A549 (cell line): ENCODE measurements around the gene SLC14A1. TPM values are rescaled to one million over a fixed set of nuclear protein-coding genes. Genes with fewer than 3 reads are reported as not detected.

Experiments used
- ATAC-seq, 2 experiments: fragments of 200-7000 bp in 1 of 2; fragments of >200 bp in 1 of 2; cut with Nextera tagmentation in 1 of 2; cut with Tn5 transposase in 1 of 2; 3 replicates each; pipeline versions ENCODE4 v1.8.0 to v1.9.1; 2018 to 2020; ENCODE audit warnings: mild to moderate bottlenecking in 1 of 2, moderate library complexity in 1 of 2
- CTCF ChIA-PET: fragments of 300-600 bp; sonication (Branson Sonifier 250); formaldehyde crosslinking; extraction: SDS; loops from one replicate; lab custom pipeline; 2021; ENCODE audit warnings: antibody characterized with exemption, inconsistent platforms; lab: Yijun Ruan, JAX
- POLR2A ChIA-PET: fragments of 350-600 bp; formaldehyde crosslinking; extraction: SDS; loops from one replicate; lab custom pipeline; 2021; ENCODE audit warnings: antibody characterized with exemption, inconsistent platforms; lab: Yijun Ruan, JAX
- DNase-seq, 2 experiments: peaks; one replicate each; pipeline versions ENCODE4 v3.0.0 to v3.0.0-alpha.2; 2011 to 2016; ENCODE audit warnings: low read depth in 1 of 2, low spot score in 1 of 2
- FAIRE-seq: peaks from 2 replicates; lab custom pipeline; 2011; peaks lifted over from hg19 to GRCh38; lab: Jason Lieb, UNC
- H3K27ac ChIP-seq, 2 experiments: fragments of >200 bp; sonication (Bioruptor Twin); formaldehyde crosslinking; 3 replicates each; pipeline ENCODE4 v1.5.1; 2016 to 2017
- H3K4me1 ChIP-seq: fragments of >200 bp; sonication (Bioruptor Twin); formaldehyde crosslinking; 3 replicates; pipeline ENCODE4 v1.6.1; 2016
- H3K4me2 ChIP-seq: fragments of >200 bp; sonication (Bioruptor Twin); formaldehyde crosslinking; 3 replicates; pipeline ENCODE4 v1.6.1; 2016
- H3K4me3 ChIP-seq: fragments of >200 bp; sonication (Bioruptor Twin); formaldehyde crosslinking; 3 replicates; pipeline ENCODE4 v1.5.1; 2016
- H3K9me3 ChIP-seq: fragments of >200 bp; sonication (Bioruptor Twin); formaldehyde crosslinking; 3 replicates; pipeline ENCODE4 v1.6.1; 2016
- CHD2 ChIP-seq: fragments of 150-350 bp; IDR thresholded peaks from 2 replicates; pipeline ENCODE4 v1.6.1; 2014; ENCODE audit warnings: low read length; ENCODE audit not compliant: partially characterized antibody
- E2F6 ChIP-seq: IDR thresholded peaks from 2 replicates; pipeline ENCODE4 v1.6.1; 2012; ENCODE audit warnings: low read depth, borderline replicate concordance
- EHF ChIP-seq: fragments of 250-450 bp; sonication (Bioruptor Pico); IDR thresholded peaks from 2 replicates; pipeline ENCODE4 v1.5.0; 2020; ENCODE audit warnings: mild to moderate bottlenecking
- EP300 ChIP-seq, 2 experiments: fragments of >200 bp; sonication (Bioruptor Twin); formaldehyde crosslinking; IDR thresholded peaks; 2 replicates in 1 of 2; 3 replicates in 1 of 2; pipeline ENCODE4 v1.6.1; 2016 to 2017
- HEYL ChIP-seq: fragments of 250-450 bp; sonication (Bioruptor Pico); IDR thresholded peaks from 2 replicates; pipeline ENCODE4 v1.8.0; 2021; ENCODE audit warnings: mild to moderate bottlenecking, moderate library complexity
- HOXB13 ChIP-seq: fragments of 250-450 bp; sonication (Bioruptor Pico); IDR thresholded peaks from 2 replicates; pipeline ENCODE4 v1.5.0; 2020; ENCODE audit warnings: low read depth, mild to moderate bottlenecking, moderate library complexity
- HOXB5 ChIP-seq: fragments of 250-450 bp; sonication (Bioruptor Pico); IDR thresholded peaks from 2 replicates; pipeline ENCODE4 v1.5.0; 2020; ENCODE audit warnings: mild to moderate bottlenecking, moderate library complexity
- JUNB ChIP-seq: fragments of >200 bp; sonication (Bioruptor Twin); formaldehyde crosslinking; IDR thresholded peaks from 2 replicates; pipeline ENCODE4 v1.6.1; 2016
- KDM1A ChIP-seq: fragments of 200-600 bp; sonication (generic); IDR thresholded peaks from 2 replicates; pipeline ENCODE4 v1.6.1; 2016; ENCODE audit warnings: low read depth, mild to moderate bottlenecking
- MAZ ChIP-seq: fragments of 150-350 bp; IDR thresholded peaks from 2 replicates; pipeline ENCODE4 v1.6.1; 2014; ENCODE audit warnings: antibody characterized with exemption, low read depth, low read length, borderline replicate concordance
- MYC ChIP-seq: IDR thresholded peaks from 2 replicates; pipeline ENCODE4 v1.6.1; 2012; ENCODE audit warnings: mild to moderate bottlenecking, inconsistent platforms, low read length, improper control_type of control experiment, borderline replicate concordance
- NFE2L2 ChIP-seq: fragments of 150-350 bp; conservative IDR thresholded peaks from 2 replicates; pipeline ENCODE4 v1.6.1; 2014; ENCODE audit warnings: low read length
- NR3C1 ChIP-seq: fragments of >200 bp; sonication (Bioruptor Twin); formaldehyde crosslinking; IDR thresholded peaks from 3 replicates; pipeline ENCODE4 v1.6.1; 2017
- POLR2A ChIP-seq: IDR thresholded peaks from 2 replicates; pipeline ENCODE4 v1.6.1; 2012; ENCODE audit warnings: mild to moderate bottlenecking, low read length
- RAD21 ChIP-seq, 2 experiments: fragments of >200 bp in 1 of 2; sonication (Bioruptor Twin) in 1 of 2; formaldehyde crosslinking in 1 of 2; IDR thresholded peaks in 1 of 2; conservative IDR thresholded peaks in 1 of 2; 2 replicates in 1 of 2; 3 replicates in 1 of 2; pipeline ENCODE4 v1.6.1; 2012 to 2018; ENCODE audit warnings: inconsistent platforms in 1 of 2
- RARB ChIP-seq: fragments of 250-450 bp; sonication (Bioruptor Pico); IDR thresholded peaks from 2 replicates; pipeline ENCODE4 v1.8.0; 2021; ENCODE audit warnings: mild to moderate bottlenecking, moderate library complexity
- TP53 ChIP-seq: fragments of 250-450 bp; sonication (Bioruptor Pico); IDR thresholded peaks from 2 replicates; pipeline ENCODE4 v1.5.0; 2021; ENCODE audit warnings: mild to moderate bottlenecking, moderate library complexity
- ZFP36 ChIP-seq: fragments of 450-650 bp; IDR thresholded peaks from 2 replicates; pipeline ENCODE4 v1.6.1; 2014; ENCODE audit warnings: borderline replicate concordance; ENCODE audit not compliant: partially characterized antibody
- WGBS: methylation state at CpG from one replicate; pipeline ENCODE4 v1.1.6; 2017; ENCODE audit errors: missing lambda C conversion rate; 5-methylcytosine and 5-hydroxymethylcytosine counted together
- polyA plus RNA-seq, 4 experiments: library from polyadenylated mRNA; depleted of rRNA in 3 of 4; stranded (reverse); fragments of >200 nt; fragmentation: RNase III in 1 of 4; extraction: RNeasy Plus Mini Kit Qiagen cat#74134 plus additional on column Dnase treatment in 1 of 4; gene quantifications; 2 replicates in 3 of 4; 3 replicates in 1 of 4; pipeline ENCODE4 v1.2.3, GENCODE V29; 2011 to 2017
- TF ChIP-seq, protein P1 (sequence below): fragments of 150-350 bp; IDR thresholded peaks from 2 replicates; pipeline ENCODE4 v1.6.1; 2014; ENCODE audit warnings: low read depth, mild to moderate bottlenecking, low read length
- TF ChIP-seq, protein P2 (sequence below): fragments of 200-600 bp; sonication (generic); IDR thresholded peaks from 2 replicates; pipeline ENCODE4 v1.6.1; 2016; ENCODE audit warnings: antibody characterized with exemption, mild to moderate bottlenecking, moderate library complexity
- TF ChIP-seq, protein P3 (sequence below): fragments of >200 bp; sonication (Bioruptor Twin); formaldehyde crosslinking; IDR thresholded peaks from 3 replicates; pipeline ENCODE4 v1.5.1; 2016
- TF ChIP-seq, protein P4 (sequence below): fragments of 450-650 bp; IDR thresholded peaks from 2 replicates; pipeline ENCODE4 v1.6.1; 2014; ENCODE audit warnings: antibody characterized with exemption

The SLC14A1 gene
- polyA plus RNA-seq, 2 of the 4 experiments (the other 2 are of a cell fraction): 0.23 TPM; not detected in 1

- no peak for ATAC-seq
- ChIA-PET POLR2A (no interaction called here), CTCF (interaction anchor here (0.8 to 9.1 kb wide), 9 partner anchors 11 to 154 kb away, joined by 3 to 76 read pairs (median 4); no protein-coding TSS in a partner anchor)
Measured at GRCh38 chr18:45725336-45725735, 1.4 kb downstream of the SLC14A1 start.

DNA sequence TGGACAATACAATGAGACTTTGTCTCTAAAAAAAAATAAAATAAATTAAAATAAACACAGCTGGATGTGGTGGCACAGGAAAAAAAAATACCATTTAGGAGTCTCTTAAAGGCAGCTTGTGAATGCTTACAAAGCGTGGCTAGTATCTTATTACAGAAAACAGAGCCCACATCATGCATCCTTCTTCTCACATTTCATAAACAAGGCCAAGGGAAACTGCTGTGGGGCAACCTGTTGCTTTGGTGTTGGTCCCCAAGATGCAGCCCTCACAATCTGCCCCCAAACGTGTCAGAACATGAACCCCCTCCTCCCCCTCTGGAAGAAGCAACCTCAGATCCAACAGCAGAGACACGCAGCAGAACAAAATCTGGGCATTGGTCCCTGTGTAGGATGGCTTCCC lies 2.6 kb downstream of the SLC14A1 start:
- peaks cover 9% of the 10 kb centered on the region for H3K4me1 ChIP-seq
- no peak overlapping the region for H3K27ac ChIP-seq
- H3K4me2 ChIP-seq: no peak overlapping the region
- no peak for FAIRE-seq
- no peaks in the 10 kb centered on the region for H3K9me3 ChIP-seq
- no peak for TF ChIP-seq NR3C1
- TF ChIP-seq, protein P1, sequence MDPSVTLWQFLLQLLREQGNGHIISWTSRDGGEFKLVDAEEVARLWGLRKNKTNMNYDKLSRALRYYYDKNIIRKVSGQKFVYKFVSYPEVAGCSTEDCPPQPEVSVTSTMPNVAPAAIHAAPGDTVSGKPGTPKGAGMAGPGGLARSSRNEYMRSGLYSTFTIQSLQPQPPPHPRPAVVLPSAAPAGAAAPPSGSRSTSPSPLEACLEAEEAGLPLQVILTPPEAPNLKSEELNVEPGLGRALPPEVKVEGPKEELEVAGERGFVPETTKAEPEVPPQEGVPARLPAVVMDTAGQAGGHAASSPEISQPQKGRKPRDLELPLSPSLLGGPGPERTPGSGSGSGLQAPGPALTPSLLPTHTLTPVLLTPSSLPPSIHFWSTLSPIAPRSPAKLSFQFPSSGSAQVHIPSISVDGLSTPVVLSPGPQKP: no peak
- no peak for TF ChIP-seq RAD21 (conservative IDR thresholded peaks at IDR 0.05 in 1 of 2, IDR thresholded peaks at IDR 0.05 in 1 of 2)
- no peak for TF ChIP-seq HEYL (CRISPR knock-in tag)
- TF ChIP-seq EHF: no peak
- no peak for TF ChIP-seq HOXB13 (CRISPR knock-in tag)
- no peak for TF ChIP-seq NFE2L2
- TF ChIP-seq, protein P2, sequence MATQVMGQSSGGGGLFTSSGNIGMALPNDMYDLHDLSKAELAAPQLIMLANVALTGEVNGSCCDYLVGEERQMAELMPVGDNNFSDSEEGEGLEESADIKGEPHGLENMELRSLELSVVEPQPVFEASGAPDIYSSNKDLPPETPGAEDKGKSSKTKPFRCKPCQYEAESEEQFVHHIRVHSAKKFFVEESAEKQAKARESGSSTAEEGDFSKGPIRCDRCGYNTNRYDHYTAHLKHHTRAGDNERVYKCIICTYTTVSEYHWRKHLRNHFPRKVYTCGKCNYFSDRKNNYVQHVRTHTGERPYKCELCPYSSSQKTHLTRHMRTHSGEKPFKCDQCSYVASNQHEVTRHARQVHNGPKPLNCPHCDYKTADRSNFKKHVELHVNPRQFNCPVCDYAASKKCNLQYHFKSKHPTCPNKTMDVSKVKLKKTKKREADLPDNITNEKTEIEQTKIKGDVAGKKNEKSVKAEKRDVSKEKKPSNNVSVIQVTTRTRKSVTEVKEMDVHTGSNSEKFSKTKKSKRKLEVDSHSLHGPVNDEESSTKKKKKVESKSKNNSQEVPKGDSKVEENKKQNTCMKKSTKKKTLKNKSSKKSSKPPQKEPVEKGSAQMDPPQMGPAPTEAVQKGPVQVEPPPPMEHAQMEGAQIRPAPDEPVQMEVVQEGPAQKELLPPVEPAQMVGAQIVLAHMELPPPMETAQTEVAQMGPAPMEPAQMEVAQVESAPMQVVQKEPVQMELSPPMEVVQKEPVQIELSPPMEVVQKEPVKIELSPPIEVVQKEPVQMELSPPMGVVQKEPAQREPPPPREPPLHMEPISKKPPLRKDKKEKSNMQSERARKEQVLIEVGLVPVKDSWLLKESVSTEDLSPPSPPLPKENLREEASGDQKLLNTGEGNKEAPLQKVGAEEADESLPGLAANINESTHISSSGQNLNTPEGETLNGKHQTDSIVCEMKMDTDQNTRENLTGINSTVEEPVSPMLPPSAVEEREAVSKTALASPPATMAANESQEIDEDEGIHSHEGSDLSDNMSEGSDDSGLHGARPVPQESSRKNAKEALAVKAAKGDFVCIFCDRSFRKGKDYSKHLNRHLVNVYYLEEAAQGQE: no peak
- TF ChIP-seq KDM1A: no peak
- no peak for TF ChIP-seq TP53 (CRISPR knock-in tag)
- TF ChIP-seq MAZ: no peak
- TF ChIP-seq, all 56 proteins: peak for 0
- ATAC-seq (no peak), DNase-seq (no peak)
- ChIA-PET POLR2A (no interaction called here), CTCF (interaction anchor here (1.1 to 9.1 kb wide), 4 partner anchors 13 to 153 kb away, joined by 3 to 76 read pairs (median 6); no protein-coding TSS in a partner anchor)
- WGBS: 60% methylated on average over 3 of the region's 3 CpGs
- no peak overlapping the region for H3K4me3 ChIP-seq

More at GRCh38 chr18:45725336-45725735, 1.4 kb downstream of the SLC14A1 start:
- Histone ChIP-seq H3K4me1 (no peaks in the 10 kb centered on the region), H3K9me3 (no peaks in the 10 kb centered on the region), H3K4me2 (no peak overlapping the region), H3K4me3 (no peak overlapping the region), H3K27ac (no peak overlapping the region)
- DNase-seq (no peak), FAIRE-seq (no peak)
- TF ChIP-seq HOXB5 (no peak), KDM1A (no peak), JUNB (no peak), CHD2 (no peak), EHF (no peak), RARB (CRISPR knock-in tag) (no peak), NFE2L2 (no peak), E2F6 (no peak), ZFP36 (no peak), MYC (no peak), EP300 (IDR thresholded peaks at IDR 0.05) (no peak), POLR2A (no peak)
- TF ChIP-seq, protein P2: no peak
- TF ChIP-seq, protein P3, sequence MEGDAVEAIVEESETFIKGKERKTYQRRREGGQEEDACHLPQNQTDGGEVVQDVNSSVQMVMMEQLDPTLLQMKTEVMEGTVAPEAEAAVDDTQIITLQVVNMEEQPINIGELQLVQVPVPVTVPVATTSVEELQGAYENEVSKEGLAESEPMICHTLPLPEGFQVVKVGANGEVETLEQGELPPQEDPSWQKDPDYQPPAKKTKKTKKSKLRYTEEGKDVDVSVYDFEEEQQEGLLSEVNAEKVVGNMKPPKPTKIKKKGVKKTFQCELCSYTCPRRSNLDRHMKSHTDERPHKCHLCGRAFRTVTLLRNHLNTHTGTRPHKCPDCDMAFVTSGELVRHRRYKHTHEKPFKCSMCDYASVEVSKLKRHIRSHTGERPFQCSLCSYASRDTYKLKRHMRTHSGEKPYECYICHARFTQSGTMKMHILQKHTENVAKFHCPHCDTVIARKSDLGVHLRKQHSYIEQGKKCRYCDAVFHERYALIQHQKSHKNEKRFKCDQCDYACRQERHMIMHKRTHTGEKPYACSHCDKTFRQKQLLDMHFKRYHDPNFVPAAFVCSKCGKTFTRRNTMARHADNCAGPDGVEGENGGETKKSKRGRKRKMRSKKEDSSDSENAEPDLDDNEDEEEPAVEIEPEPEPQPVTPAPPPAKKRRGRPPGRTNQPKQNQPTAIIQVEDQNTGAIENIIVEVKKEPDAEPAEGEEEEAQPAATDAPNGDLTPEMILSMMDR: no peak
- TF ChIP-seq, protein P4, sequence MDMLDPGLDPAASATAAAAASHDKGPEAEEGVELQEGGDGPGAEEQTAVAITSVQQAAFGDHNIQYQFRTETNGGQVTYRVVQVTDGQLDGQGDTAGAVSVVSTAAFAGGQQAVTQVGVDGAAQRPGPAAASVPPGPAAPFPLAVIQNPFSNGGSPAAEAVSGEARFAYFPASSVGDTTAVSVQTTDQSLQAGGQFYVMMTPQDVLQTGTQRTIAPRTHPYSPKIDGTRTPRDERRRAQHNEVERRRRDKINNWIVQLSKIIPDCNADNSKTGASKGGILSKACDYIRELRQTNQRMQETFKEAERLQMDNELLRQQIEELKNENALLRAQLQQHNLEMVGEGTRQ: no peak
- WGBS: 81% methylated on average over 4 of the region's 4 CpGs
